CD4-positive, alpha-beta T cell treated with Interleukin-21 for 1 hour (primary cell): ENCODE measurements around the gene LSP1.
"Not testable (repeated sequence)": the region's sequence is repeated elsewhere in the genome, so short reads cannot be mapped to it uniquely, and the experiment has no call there.

ENCODE experiments used
- DNase-seq: peaks from one replicate; pipeline ENCODE4 v3.0.0-alpha.2; 2020

LSP1 gene

GRCh38 chr11:1852877-1853276 is at the start of gene LSP1:
Gene LSP1, plus strand, starts transcription at chr11:1853084. Its CDS starts 61 bp downstream, at chr11:1853145.
- peak; percentile 88 for DNase-seq

- no peak for DNase-seq
These were observed 49.6 kb upstream of the LSP1 start for GRCh38 chr11:1803246-1803645.

- DNase-seq = not testable (repeated sequence)
These were observed 48.9 kb upstream of the LSP1 start for GRCh38 chr11:1803835-1804519.

- DNase-seq = no peak
These were observed 47.4 kb upstream of the LSP1 start for GRCh38 chr11:1805525-1805924.

GRCh38 chr11:1807264-1807995 is 45.5 kb upstream of the LSP1 start:
- no peak for DNase-seq

GRCh38 chr11:1810761-1811160 is 42.1 kb upstream of the LSP1 start:
- no peak for DNase-seq

- no peak for DNase-seq
These were observed 40.6 kb upstream of the LSP1 start for GRCh38 chr11:1812274-1812673.

GRCh38 chr11:1812801-1813200 is 40.1 kb upstream of the LSP1 start:
- no peak for DNase-seq

- DNase-seq = not testable (repeated sequence)
These were observed 39.5 kb upstream of the LSP1 start for GRCh38 chr11:1813356-1813755.

GRCh38 chr11:1814691-1815090 is 38.2 kb upstream of the LSP1 start:
- no peak for DNase-seq

GRCh38 chr11:1815311-1815710 is 37.6 kb upstream of the LSP1 start:
- no peak for DNase-seq

GRCh38 chr11:1815751-1816150 is 37.1 kb upstream of the LSP1 start:
- DNase-seq = no peak

GRCh38 chr11:1817000-1817399 is 35.9 kb upstream of the LSP1 start:
- no peak for DNase-seq

- DNase-seq = no peak
These were observed 35.4 kb upstream of the LSP1 start for GRCh38 chr11:1817511-1817910.

- DNase-seq = no peak
These were observed 33.8 kb upstream of the LSP1 start for GRCh38 chr11:1819074-1819473.

- no peak for DNase-seq
These were observed 32.2 kb upstream of the LSP1 start for GRCh38 chr11:1820463-1821325.

- no peak for DNase-seq
These were observed 31.3 kb upstream of the LSP1 start for GRCh38 chr11:1821562-1821961.

- no peak for DNase-seq
These were observed 30.1 kb upstream of the LSP1 start for GRCh38 chr11:1822648-1823375.

GRCh38 chr11:1823376-1824220 is 29.3 kb upstream of the LSP1 start:
- no peak for DNase-seq

- no peak for DNase-seq
These were observed 28.5 kb upstream of the LSP1 start for GRCh38 chr11:1824221-1825038.
